ENCODE measurements around the gene LYG1.

The LYG1 gene

GRCh38 chr2:99261242-99261641, 39.8 kb downstream of the LYG1 start:
- no peak for DNase-seq

GRCh38 chr2:99260184-99260583, 40.8 kb downstream of the LYG1 start:
- DNase-seq: no peak

- DNase-seq: no peak
These were observed 41.5 kb downstream of the LYG1 start for GRCh38 chr2:99259465-99259864.

GRCh38 chr2:99256677-99257076, 44.3 kb downstream of the LYG1 start:
- DNase-seq: no peak

GRCh38 chr2:99255491-99256318, 45.3 kb downstream of the LYG1 start, which contains the start of gene LYG2:
Gene LYG2, minus strand, starts transcription at chr2:99255666. Its CDS starts 1,406 bp downstream, at chr2:99254260.
- no peak for DNase-seq

- DNase-seq: no peak
These were observed 51.0 kb downstream of the LYG1 start for GRCh38 chr2:99249951-99250350.

GRCh38 chr2:99242151-99242550, 58.8 kb downstream of the LYG1 start:
- DNase-seq: no peak

GRCh38 chr2:99240431-99240830, 60.6 kb downstream of the LYG1 start:
- DNase-seq: no peak

- DNase-seq: no peak
These were observed 62.4 kb downstream of the LYG1 start for GRCh38 chr2:99238599-99238998.
